ENCODE data around the gene DLG2.

DLG2 gene

DNA sequence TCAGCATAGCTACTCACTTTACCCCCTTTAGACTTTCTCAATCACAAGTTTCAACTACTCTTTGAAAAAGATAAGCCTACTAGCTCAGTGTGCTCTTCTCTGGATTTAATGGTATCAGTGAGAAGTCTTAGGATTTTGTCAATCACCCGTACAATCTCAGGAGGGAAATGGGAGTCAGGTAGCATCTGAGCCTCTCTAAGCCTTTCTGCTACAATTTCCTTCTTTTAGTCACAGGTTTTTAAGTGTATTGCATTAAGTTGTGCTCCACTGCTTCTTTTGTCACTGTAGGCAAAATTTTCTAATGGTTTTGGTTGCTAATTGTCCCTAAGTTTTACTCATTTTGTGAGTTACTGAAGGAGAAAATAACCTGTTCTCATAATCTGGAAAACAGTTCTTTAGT, 1582.4 kb downstream of the DLG2 start:
- DNase-seq (ENCODE audit: low read depth) = no peak
- TF ChIP-seq, protein P1, sequence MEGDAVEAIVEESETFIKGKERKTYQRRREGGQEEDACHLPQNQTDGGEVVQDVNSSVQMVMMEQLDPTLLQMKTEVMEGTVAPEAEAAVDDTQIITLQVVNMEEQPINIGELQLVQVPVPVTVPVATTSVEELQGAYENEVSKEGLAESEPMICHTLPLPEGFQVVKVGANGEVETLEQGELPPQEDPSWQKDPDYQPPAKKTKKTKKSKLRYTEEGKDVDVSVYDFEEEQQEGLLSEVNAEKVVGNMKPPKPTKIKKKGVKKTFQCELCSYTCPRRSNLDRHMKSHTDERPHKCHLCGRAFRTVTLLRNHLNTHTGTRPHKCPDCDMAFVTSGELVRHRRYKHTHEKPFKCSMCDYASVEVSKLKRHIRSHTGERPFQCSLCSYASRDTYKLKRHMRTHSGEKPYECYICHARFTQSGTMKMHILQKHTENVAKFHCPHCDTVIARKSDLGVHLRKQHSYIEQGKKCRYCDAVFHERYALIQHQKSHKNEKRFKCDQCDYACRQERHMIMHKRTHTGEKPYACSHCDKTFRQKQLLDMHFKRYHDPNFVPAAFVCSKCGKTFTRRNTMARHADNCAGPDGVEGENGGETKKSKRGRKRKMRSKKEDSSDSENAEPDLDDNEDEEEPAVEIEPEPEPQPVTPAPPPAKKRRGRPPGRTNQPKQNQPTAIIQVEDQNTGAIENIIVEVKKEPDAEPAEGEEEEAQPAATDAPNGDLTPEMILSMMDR (IDR thresholded peaks at IDR 0.05; ENCODE audit: low read length, missing control alignments) = no peak
- H3K4me3 ChIP-seq (replicated peaks; ENCODE audit: low read depth, low read length) = no peak overlapping the region

DNA sequence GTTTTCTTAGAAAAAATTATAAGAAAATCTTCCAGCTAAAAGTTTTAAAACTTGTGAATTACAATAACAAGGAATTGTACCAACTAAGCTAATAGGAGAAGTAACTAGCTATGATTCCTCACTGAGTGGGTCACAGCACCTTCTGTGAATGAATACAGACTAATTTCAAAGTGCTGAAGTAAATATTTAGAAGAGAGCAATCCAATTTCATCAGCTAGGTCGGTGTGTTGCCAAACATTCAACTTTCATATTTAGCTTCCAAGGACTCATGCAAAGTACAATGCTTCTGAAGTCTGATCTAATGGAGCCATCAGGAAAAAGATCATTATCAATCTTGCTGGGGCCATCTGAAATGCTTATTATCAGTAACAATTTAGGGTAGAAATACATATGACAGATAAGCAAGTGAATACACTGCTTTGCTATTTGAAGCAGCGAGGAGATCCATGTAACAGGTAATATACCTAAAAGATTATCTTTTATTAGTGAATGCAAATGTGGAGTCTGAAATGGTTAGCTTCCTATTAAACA, 1590.4 kb downstream of the DLG2 start:
- H3K4me3 ChIP-seq (replicated peaks; ENCODE audit: low read depth, low read length) = no peak overlapping the region
- DNase-seq (ENCODE audit: low read depth) = no peak
- TF ChIP-seq, protein P1 (IDR thresholded peaks at IDR 0.05; ENCODE audit: low read length, missing control alignments) = no peak

DNA sequence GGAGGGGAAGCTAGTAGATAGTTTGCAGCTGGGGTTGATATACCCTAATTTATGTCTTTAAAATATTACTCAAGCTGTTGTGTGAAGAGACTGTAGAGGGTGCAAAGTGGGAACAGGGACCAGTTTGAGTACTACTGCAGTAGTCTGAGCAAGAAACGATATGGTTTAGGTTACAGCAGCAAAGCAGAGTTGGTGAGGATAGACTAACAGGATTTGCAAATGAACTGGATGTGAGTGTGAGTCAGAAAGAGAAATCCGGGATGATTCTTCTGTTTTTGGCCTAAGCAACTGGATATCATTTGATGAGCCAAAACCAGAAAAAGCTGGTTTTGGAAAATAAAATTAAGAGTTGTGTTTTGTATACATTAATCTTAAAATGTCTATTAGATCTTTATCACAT, 1591.5 kb downstream of the DLG2 start:
- no peak for DNase-seq (ENCODE audit: low read depth)
- no peak overlapping the region for H3K4me3 ChIP-seq (replicated peaks; ENCODE audit: low read depth, low read length)
- TF ChIP-seq, protein P1 (IDR thresholded peaks at IDR 0.05; ENCODE audit: low read length, missing control alignments) = no peak

DNA sequence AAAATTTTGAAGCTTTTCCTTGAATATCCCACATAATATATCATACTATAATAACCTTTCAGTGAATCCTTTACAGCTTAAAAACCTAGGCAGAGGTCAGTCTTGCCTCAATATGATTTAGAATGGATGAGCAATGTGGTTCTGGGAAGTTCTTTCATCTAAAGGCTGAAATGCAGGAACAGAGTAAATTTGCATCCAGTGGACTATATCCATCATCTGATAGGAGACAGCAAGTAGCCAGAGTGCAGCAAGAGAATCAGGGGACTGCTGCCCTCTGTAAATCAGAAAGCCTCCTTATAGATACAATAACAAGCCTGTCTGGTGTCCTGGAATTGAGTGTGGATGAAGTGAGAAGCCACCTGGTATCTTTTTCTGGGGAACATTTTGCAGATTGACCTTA, 1592.7 kb downstream of the DLG2 start:
- TF ChIP-seq, protein P1 (IDR thresholded peaks at IDR 0.05; ENCODE audit: low read length, missing control alignments) = no peak
- H3K4me3 ChIP-seq (replicated peaks; ENCODE audit: low read depth, low read length) = no peak overlapping the region
- DNase-seq (ENCODE audit: low read depth) = no peak

DNA sequence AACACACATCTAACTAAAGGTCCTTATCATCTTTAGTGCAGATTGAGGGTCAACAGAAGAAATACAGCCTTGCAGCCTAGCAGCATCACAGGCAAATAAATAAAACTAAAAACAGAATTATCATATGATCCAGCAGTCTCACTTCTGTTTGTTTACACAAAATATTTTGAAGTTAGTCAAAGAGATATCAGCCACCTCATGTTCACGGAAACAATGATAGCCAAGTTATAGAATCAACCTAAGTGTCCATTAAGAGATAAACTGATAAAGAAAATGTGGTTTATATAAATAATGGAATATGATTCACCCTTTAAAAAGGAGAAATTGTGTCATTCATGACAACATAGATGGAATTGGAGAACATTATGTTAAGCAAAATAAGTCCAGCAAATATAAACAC, 1602.9 kb downstream of the DLG2 start:
- DNase-seq (ENCODE audit: low read depth) = no peak
- H3K4me3 ChIP-seq (replicated peaks; ENCODE audit: low read depth, low read length) = no peak overlapping the region
- TF ChIP-seq, protein P1 (IDR thresholded peaks at IDR 0.05; ENCODE audit: low read length, missing control alignments) = no peak

DNA sequence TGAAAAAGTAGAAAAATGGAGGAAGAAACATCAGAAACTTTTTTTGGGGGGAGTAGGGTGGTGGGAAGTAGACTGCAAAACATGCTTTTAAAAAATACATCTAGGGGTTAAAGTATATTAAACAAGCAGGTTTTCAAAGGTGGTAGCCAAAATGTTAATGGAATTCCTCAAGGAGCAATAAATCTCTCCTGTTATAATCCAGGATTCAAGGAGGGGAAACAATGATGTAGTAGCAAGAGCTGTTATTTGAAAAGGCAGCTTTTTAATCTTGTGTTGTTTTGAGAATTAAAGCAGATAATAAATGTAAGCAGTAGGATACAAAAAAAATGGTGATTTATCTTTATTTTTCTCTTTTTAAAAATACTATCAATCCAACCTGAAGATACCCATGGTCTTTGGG, 1604.4 kb downstream of the DLG2 start:
- TF ChIP-seq, protein P1 (IDR thresholded peaks at IDR 0.05; ENCODE audit: low read length, missing control alignments) = no peak
- no peak overlapping the region for H3K4me3 ChIP-seq (replicated peaks; ENCODE audit: low read depth, low read length)
- DNase-seq (ENCODE audit: low read depth) = no peak

DNA sequence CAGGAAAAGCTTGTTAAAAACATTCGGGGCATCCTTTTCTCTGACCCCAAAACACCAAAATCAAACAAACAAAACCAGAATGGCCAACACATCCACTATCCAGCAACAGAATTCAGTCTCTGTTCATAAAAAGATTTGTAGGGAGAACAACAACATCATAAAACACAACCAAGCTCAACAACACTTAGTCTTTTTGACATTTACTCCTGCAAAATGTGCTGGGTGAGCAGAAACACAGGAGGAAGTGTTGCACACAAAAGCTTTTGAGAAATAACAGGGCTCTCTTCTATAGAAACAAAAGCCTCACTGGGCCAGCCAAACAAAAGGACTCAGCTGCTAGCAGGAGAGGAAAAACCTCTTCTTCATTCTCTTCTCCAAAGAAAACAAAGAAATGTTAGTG, 1604.9 kb downstream of the DLG2 start:
- DNase-seq (ENCODE audit: low read depth) = no peak
- TF ChIP-seq, protein P1 (IDR thresholded peaks at IDR 0.05; ENCODE audit: low read length, missing control alignments) = no peak
- H3K4me3 ChIP-seq (replicated peaks; ENCODE audit: low read depth, low read length) = no peak overlapping the region
